ENCODE data around the gene PRDM16. TPM values are rescaled to one million over a fixed set of nuclear protein-coding genes. Genes with fewer than 3 reads are reported as not detected.

The PRDM16 gene
- total RNA-seq, 2 donors from 2014 or later, result 0.79 to 6.1 TPM

DNA sequence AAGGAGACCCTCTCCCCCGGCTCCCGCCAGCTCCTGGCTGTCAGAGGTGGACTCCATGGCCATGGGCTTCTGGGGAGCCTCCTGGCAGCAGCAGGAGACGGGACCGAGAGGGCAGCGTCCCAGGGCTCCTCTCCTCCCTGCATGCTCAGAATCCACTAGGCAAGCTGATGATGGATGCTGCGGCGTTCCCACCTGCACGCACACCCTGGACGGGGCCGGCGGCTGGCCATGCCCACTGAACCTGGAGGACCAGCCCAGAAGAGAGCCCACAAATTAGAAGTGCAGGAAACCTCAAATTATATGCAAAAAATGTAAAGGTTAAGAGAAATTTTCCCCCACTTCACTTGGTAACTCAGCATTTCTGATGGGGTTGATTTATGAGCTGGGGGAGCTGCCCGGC is 308.2 kb downstream of the PRDM16 start:
- Histone ChIP-seq H3K27ac (no peak overlapping the region), H3K27me3 (no peaks in the 10 kb centered on the region), H3K4me3 (no peak overlapping the region), H3K36me3 (no peaks in the 10 kb centered on the region), H3K9ac (ENCODE audit: low read depth in 2 of 2, low read length in 2 of 2) (no peak overlapping the region), H3K9me3 (no peaks in the 10 kb centered on the region), H3K4me1 (no peaks in the 10 kb centered on the region)
- DNase-seq, result no peak
- intact Hi-C loops (cut with DNase I), result no loop called here
- TF ChIP-seq, protein P1, sequence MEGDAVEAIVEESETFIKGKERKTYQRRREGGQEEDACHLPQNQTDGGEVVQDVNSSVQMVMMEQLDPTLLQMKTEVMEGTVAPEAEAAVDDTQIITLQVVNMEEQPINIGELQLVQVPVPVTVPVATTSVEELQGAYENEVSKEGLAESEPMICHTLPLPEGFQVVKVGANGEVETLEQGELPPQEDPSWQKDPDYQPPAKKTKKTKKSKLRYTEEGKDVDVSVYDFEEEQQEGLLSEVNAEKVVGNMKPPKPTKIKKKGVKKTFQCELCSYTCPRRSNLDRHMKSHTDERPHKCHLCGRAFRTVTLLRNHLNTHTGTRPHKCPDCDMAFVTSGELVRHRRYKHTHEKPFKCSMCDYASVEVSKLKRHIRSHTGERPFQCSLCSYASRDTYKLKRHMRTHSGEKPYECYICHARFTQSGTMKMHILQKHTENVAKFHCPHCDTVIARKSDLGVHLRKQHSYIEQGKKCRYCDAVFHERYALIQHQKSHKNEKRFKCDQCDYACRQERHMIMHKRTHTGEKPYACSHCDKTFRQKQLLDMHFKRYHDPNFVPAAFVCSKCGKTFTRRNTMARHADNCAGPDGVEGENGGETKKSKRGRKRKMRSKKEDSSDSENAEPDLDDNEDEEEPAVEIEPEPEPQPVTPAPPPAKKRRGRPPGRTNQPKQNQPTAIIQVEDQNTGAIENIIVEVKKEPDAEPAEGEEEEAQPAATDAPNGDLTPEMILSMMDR (IDR thresholded peaks at IDR 0.05), result no peak

DNA sequence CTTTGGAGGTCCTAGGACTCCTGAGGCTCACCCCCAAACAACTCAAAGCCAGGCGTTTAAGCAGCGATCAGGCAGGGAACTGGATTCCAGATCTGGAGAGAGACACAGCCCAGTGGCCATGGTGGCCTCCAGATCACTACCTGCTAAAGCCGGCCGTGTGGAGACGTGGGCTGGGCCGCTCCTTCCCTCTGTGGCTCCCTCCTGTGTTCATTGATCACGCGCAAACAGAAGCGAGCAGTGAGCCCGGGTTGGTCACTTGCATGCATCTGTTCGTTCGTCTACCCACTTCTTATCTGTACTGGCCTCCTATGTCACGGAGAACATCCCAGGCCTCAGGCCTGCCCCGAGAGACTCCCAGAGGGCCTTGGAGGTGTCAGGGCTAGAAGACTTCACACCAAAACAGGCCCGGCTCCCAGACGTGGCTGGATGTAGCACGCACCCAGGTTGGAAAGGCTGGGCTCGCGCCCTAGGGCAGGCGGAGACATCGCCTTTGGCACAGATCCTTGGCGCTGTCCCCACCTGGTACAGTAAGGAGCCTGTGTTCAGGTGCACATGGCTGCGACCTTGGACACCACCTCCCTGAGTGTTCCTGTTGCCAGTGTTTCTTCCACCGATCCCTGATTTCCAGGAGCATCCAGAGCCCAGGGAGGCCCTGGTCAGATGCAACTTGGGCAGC is 308.7 kb downstream of the PRDM16 start:
- H3K36me3 ChIP-seq, result no peaks in the 10 kb centered on the region
- no peaks in the 10 kb centered on the region for H3K27me3 ChIP-seq
- no peak for DNase-seq
- no peak overlapping the region for H3K4me3 ChIP-seq
- H3K27ac ChIP-seq, result no peak overlapping the region
- TF ChIP-seq, protein P1 (IDR thresholded peaks at IDR 0.05), result no peak
- no peaks in the 10 kb centered on the region for H3K9me3 ChIP-seq
- no peak overlapping the region for H3K9ac ChIP-seq (ENCODE audit: low read depth in 2 of 2, low read length in 2 of 2)
- intact Hi-C loops (cut with DNase I), result no loop called here
- H3K4me1 ChIP-seq, result no peaks in the 10 kb centered on the region

DNA sequence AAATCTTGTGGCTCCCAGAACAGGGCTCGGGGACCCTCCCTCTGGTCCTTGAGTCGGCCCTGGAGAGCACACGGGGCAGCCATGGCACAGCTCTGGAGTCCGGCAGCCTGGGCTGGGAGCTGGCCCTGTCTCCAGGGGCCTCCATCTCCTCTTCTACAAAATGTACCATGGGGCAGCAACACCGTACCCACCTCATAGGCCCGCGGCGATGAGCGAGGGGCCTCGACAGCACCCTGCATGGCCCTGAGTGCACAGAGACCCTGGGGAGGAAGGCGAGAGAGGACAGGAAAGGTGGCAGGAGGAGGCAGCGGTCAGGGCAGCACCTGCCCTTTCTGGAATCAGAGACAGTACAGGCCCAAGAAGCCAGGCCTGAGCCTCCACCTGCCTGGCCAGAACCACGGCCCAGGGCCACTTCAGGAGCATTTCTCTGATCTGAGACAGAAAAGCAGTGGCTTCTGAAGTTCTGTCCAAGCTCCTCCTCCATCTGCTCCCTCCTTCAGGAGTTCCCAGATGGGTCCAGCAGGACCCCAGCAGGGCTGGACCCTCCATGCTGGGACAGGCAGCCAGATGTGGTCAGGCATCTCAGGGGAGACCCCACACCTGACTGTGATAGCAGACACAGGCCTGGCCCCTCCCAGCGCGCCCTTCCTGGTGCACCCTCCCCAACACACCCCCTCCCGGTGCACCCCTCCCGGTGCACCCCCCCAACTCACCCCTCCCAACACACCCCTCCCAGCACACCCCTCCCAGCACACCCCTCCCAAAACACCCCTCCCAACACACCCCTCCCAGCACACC is 309.6 kb downstream of the PRDM16 start:
- no peaks in the 10 kb centered on the region for H3K9me3 ChIP-seq
- no peaks in the 10 kb centered on the region for H3K4me1 ChIP-seq
- H3K9ac ChIP-seq (ENCODE audit: low read depth in 2 of 2, low read length in 2 of 2), result no peak overlapping the region
- TF ChIP-seq, protein P1 (IDR thresholded peaks at IDR 0.05), result no peak
- no peaks in the 10 kb centered on the region for H3K36me3 ChIP-seq
- no peak for DNase-seq
- H3K4me3 ChIP-seq, result no peak overlapping the region
- no peak overlapping the region for H3K27ac ChIP-seq
- intact Hi-C loops (cut with DNase I), result no loop called here
- H3K27me3 ChIP-seq, result no peaks in the 10 kb centered on the region

DNA sequence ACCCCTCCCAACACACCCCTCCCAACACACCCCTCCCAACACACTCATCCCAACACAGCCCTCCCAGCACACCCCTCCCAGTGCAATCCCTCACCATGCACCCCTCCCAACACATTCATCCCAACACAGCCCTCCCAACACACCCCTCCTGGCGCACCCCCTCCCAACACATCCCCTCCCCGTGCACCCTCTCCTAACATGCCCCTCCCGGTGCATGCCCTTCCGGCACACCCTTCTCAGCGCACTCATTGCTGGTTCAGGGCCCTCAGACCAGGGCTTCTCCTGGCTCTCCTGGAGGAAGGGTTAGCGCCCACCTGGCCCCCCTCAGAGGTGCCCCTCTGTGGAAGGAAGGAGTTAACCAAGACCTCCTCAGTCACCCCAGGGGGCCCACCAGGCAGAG is 310.9 kb downstream of the PRDM16 start:
- H3K36me3 ChIP-seq, result no peaks in the 10 kb centered on the region
- H3K27me3 ChIP-seq, result no peaks in the 10 kb centered on the region
- intact Hi-C loops (cut with DNase I), result no loop called here
- no peak overlapping the region for H3K27ac ChIP-seq
- H3K9me3 ChIP-seq, result no peaks in the 10 kb centered on the region
- TF ChIP-seq, protein P1 (IDR thresholded peaks at IDR 0.05), result no peak
- no peak for DNase-seq
- no peaks in the 10 kb centered on the region for H3K4me1 ChIP-seq
- H3K4me3 ChIP-seq, result no peak overlapping the region
- no peak overlapping the region for H3K9ac ChIP-seq (ENCODE audit: low read depth in 2 of 2, low read length in 2 of 2)

DNA sequence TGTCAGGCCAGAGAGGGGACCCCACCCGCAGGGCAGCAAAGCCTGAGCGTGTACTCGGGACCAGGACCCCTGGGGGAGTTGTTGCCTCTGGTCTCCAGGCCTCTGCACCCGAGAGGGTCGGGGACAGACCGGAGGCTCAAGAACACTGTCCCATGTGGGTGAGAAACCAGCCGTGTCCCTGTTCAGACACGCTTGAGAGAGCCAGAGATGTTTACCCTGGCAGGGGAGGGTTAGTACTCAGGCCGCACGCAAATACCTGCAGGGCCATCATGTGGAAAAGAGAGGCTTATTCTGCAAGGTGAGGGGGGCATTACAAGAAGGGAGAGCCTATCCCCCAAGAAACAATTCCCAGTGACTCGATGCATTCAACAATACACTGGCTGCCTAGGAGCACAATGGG is 311.5 kb downstream of the PRDM16 start:
- H3K9me3 ChIP-seq, result no peaks in the 10 kb centered on the region
- TF ChIP-seq, protein P1 (IDR thresholded peaks at IDR 0.05), result no peak
- no peaks in the 10 kb centered on the region for H3K36me3 ChIP-seq
- no peak overlapping the region for H3K4me3 ChIP-seq
- intact Hi-C loops (cut with DNase I), result no loop called here
- no peaks in the 10 kb centered on the region for H3K4me1 ChIP-seq
- DNase-seq, result no peak
- no peaks in the 10 kb centered on the region for H3K27me3 ChIP-seq
- H3K9ac ChIP-seq (ENCODE audit: low read depth in 2 of 2, low read length in 2 of 2), result no peak overlapping the region
- no peak overlapping the region for H3K27ac ChIP-seq

Data from colonic mucosa (tissue), 4 donors.